ENCODE results near the gene PLEKHG7. TPM values are rescaled to one million over a fixed set of nuclear protein-coding genes. Genes with fewer than 3 reads are reported as not detected.

The PLEKHG7 gene
- polyA plus RNA-seq, 3 donors from 2014 or later, result not detected

- Mint-ChIP-seq H3K9me3 (peaks cover 0 to 10% (median 3%) of the 10 kb centered on the region in 6 donors), H3K4me3 (no peak overlapping the region), H3K4me1 (no peaks in the 10 kb centered on the region), H3K36me3 (peaks cover 0 to 3% (median 3%) of the 10 kb centered on the region in 3 donors), H3K27ac (no peak overlapping the region), H3K27me3 (ENCODE audit: low read depth in 3 of 3) (peaks cover 0 to 8% (median 4%) of the 10 kb centered on the region in 3 donors)
- no peak for DNase-seq
Measured at GRCh38 chr12:92722897-92723296, 20.1 kb downstream of the PLEKHG7 start.

DNA sequence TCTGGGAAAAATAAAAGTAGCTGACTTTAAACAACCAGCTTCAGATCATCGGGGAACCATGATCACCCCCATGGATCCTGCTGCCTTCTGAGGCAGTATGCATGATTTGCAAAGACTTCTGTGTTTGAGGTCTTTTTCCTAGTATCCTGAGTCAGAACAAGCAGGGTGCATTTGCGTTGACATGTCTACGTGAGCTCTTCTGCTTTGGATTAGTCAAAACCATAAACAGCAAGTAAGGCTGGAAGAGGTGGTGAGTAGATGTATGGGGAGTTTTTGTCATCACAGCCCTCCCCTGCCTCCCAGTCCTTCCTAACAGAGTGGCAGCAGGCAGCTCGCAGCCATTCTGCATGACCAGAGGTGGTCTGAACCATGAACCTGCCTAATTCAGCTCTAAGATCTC lies 24.1 kb downstream of the PLEKHG7 start:
- no peaks in the 10 kb centered on the region for H3K4me1 Mint-ChIP-seq
- no peak for DNase-seq
- H3K27ac Mint-ChIP-seq, result no peak overlapping the region
- peaks cover 0 to 3% (median 3%) of the 10 kb centered on the region in 3 donors for H3K36me3 Mint-ChIP-seq
- H3K27me3 Mint-ChIP-seq (ENCODE audit: low read depth in 3 of 3), result peaks cover 0 to 8% (median 2%) of the 10 kb centered on the region in 3 donors
- H3K4me3 Mint-ChIP-seq, result no peak overlapping the region
- H3K9me3 Mint-ChIP-seq, result peaks cover 0 to 10% (median 3%) of the 10 kb centered on the region in 6 donors

GRCh38 chr12:92729773-92730305 lies 27.1 kb downstream of the PLEKHG7 start:
- no peak overlapping the region for H3K27ac Mint-ChIP-seq
- peaks cover 0 to 2% (median 0%) of the 10 kb centered on the region in 6 donors for H3K9me3 Mint-ChIP-seq
- H3K27me3 Mint-ChIP-seq (ENCODE audit: low read depth in 3 of 3), result peaks cover 0 to 11% (median 3%) of the 10 kb centered on the region in 3 donors
- H3K4me3 Mint-ChIP-seq, result no peak overlapping the region
- no peaks in the 10 kb centered on the region for H3K36me3 Mint-ChIP-seq
- DNase-seq, result no peak
- H3K4me1 Mint-ChIP-seq, result no peaks in the 10 kb centered on the region

GRCh38 chr12:92730758-92731157 lies 28.0 kb downstream of the PLEKHG7 start:
- no peaks in the 10 kb centered on the region for H3K9me3 Mint-ChIP-seq

GRCh38 chr12:92732216-92732615 lies 29.4 kb downstream of the PLEKHG7 start:
- H3K36me3 Mint-ChIP-seq, result no peaks in the 10 kb centered on the region
- H3K9me3 Mint-ChIP-seq, result no peaks in the 10 kb centered on the region
- peaks cover 3 to 7% (median 4%) of the 10 kb centered on the region in 3 donors for H3K27me3 Mint-ChIP-seq (ENCODE audit: low read depth in 3 of 3)
- H3K4me3 Mint-ChIP-seq, result no peak overlapping the region
- no peak for DNase-seq
- H3K27ac Mint-ChIP-seq, result no peak overlapping the region
- H3K4me1 Mint-ChIP-seq, result no peaks in the 10 kb centered on the region

More at GRCh38 chr12:92730758-92731157, 28.0 kb downstream of the PLEKHG7 start:
- no peak overlapping the region for H3K27ac Mint-ChIP-seq
- peaks cover 0 to 7% (median 3%) of the 10 kb centered on the region in 3 donors for H3K27me3 Mint-ChIP-seq (ENCODE audit: low read depth in 3 of 3)
- H3K4me3 Mint-ChIP-seq, result no peak overlapping the region
- no peak for DNase-seq
- no peaks in the 10 kb centered on the region for H3K36me3 Mint-ChIP-seq
- no peaks in the 10 kb centered on the region for H3K4me1 Mint-ChIP-seq

- no peaks in the 10 kb centered on the region for H3K4me1 Mint-ChIP-seq
- no peaks in the 10 kb centered on the region for H3K36me3 Mint-ChIP-seq
- H3K27me3 Mint-ChIP-seq (ENCODE audit: low read depth in 3 of 3), result peaks cover 3 to 4% (median 3%) of the 10 kb centered on the region in 3 donors
- H3K4me3 Mint-ChIP-seq, result no peak overlapping the region
- no peaks in the 10 kb centered on the region for H3K9me3 Mint-ChIP-seq
- DNase-seq, result no peak
- no peak overlapping the region for H3K27ac Mint-ChIP-seq
Measured at GRCh38 chr12:92732716-92733115, 29.9 kb downstream of the PLEKHG7 start.

GRCh38 chr12:92733181-92733580 lies 30.4 kb downstream of the PLEKHG7 start:
- DNase-seq, result no peak
- Mint-ChIP-seq H3K27me3 (ENCODE audit: low read depth in 3 of 3) (peaks cover 3 to 4% (median 3%) of the 10 kb centered on the region in 3 donors), H3K4me3 (no peak overlapping the region), H3K4me1 (no peaks in the 10 kb centered on the region), H3K27ac (no peak overlapping the region), H3K9me3 (no peaks in the 10 kb centered on the region), H3K36me3 (no peaks in the 10 kb centered on the region)

DNA sequence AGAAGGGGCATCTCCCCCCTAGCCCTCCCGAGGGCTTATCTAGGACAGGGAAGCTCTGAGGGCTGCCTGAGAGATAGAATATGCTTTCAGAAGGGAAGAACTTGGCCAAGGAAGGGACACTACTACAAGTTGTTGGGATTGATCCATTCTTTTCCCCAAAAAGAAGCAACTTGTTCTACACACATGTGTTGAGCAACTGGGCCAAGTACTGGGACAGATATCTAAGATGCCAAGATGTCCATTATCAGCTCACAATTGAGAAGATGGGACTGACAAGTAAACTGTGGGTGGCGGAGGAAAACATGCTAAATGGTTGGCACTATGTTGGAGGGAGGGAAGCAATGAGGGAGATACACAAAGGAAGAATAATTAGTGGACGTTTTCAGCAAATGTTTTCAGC lies 30.9 kb downstream of the PLEKHG7 start:
- DNase-seq, result no peak
- H3K4me3 Mint-ChIP-seq, result no peak overlapping the region
- H3K27me3 Mint-ChIP-seq (ENCODE audit: low read depth in 3 of 3), result peaks cover 3 to 4% (median 3%) of the 10 kb centered on the region in 3 donors
- H3K36me3 Mint-ChIP-seq, result no peaks in the 10 kb centered on the region
- H3K4me1 Mint-ChIP-seq, result no peaks in the 10 kb centered on the region
- no peaks in the 10 kb centered on the region for H3K9me3 Mint-ChIP-seq
- H3K27ac Mint-ChIP-seq, result no peak overlapping the region

DNA sequence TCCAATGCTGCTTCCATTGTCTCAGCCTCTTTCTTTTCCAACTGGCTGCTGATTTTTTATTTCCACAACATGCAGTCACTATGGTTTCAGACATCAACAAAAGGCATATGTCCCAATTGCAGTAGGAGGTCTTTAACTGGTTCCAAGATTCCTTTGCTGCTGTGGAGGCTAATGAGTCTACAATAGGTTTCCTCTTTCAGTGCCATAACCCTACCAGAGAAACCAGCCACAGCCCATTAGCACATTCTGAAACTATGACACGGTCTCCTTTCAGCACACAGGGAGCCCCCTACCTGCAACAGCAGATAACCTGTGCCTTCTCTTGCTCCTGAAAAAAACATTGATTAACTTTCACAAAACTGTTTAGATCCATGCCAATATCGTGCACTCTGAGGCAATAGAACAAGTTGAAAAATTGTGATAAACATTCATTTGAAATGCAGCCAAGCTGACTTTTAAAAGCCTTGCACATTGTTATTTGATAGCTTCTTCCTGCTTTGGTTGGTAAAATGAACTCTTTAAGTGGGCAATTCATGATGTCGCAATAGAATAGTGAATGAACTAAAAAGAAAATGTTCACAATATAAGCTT lies 32.4 kb downstream of the PLEKHG7 start:
- H3K9me3 Mint-ChIP-seq, result no peaks in the 10 kb centered on the region
- H3K4me3 Mint-ChIP-seq, result no peak overlapping the region
- H3K4me1 Mint-ChIP-seq, result no peaks in the 10 kb centered on the region
- H3K27ac Mint-ChIP-seq, result no peak overlapping the region
- no peak for DNase-seq
- H3K36me3 Mint-ChIP-seq, result no peaks in the 10 kb centered on the region
- H3K27me3 Mint-ChIP-seq (ENCODE audit: low read depth in 3 of 3), result peaks cover 3 to 5% (median 4%) of the 10 kb centered on the region in 3 donors

DNA sequence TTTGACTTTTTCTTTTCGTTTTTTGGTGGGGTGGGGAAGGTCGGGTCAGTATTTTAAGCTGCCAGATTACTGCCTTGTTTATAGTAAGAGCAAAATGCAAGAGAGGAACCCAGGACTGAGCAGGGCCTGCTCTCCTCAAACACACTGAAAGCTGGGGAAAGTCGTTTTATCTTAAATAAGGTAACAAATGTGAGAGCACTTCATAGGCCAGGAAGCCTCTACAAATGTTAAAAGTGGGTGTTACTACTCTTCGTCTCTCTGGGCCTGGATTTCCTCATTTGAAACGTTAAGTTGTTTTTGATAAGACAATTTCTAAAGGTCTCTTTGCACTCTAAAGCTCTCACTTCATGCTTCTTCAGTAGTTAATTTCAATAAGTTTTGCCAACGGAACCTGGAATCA lies 33.8 kb downstream of the PLEKHG7 start:
- Mint-ChIP-seq H3K4me3 (no peak overlapping the region), H3K4me1 (no peaks in the 10 kb centered on the region), H3K36me3 (no peaks in the 10 kb centered on the region), H3K9me3 (no peaks in the 10 kb centered on the region), H3K27me3 (ENCODE audit: low read depth in 3 of 3) (peaks cover 3 to 5% (median 3%) of the 10 kb centered on the region in 3 donors), H3K27ac (no peak overlapping the region)
- DNase-seq, result no peak

DNA sequence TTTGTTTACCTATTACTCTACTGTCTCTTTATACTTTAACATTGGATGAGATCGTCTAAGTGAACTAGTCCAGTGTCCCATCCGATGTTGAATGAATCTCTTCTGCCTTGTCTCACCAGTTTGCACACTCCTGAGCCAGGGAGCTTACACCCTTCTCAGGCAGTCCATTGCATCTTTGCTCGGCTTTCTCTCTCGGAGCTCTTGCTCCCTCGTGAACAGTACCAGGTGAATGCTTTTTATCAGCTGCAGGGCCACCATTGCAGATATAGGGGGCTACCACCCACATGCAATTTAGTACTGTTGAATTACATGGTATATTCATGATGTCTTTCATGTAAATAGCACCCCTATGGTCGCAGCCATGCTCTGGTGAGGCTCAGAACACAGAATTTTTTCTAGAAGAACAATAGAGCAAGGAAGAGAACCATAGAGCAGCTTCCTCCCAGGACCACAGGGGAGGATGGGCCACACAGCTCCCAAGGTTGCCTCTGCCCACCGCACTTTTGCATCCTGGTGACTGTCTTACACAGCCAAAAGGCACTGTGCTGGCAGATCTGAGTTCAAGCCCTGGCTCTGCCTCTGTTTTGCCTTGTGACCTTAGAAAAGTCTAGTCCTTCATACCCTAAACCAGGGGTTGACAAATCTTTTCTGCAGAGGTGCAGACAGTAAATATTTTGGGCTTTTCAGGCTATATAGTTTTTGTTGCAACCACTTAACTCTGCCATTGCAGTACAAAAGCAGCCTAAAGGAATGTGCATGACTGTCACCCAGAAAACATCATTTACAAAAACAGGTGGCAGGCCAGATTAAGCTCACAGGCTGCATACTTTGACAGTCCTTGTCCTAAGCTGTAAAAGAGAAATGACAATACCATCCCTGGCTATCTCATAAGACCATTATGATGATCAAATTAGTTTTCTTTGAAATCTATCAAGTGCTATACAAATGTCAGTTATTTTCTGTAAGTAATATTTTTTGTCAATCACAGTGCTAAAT lies 35.4 kb downstream of the PLEKHG7 start:
- DNase-seq, result no peak
- H3K9me3 Mint-ChIP-seq, result no peaks in the 10 kb centered on the region
- H3K4me1 Mint-ChIP-seq, result no peaks in the 10 kb centered on the region
- H3K36me3 Mint-ChIP-seq, result no peaks in the 10 kb centered on the region
- no peak overlapping the region for H3K4me3 Mint-ChIP-seq
- no peak overlapping the region for H3K27ac Mint-ChIP-seq
- peaks cover 0 to 5% (median 4%) of the 10 kb centered on the region in 3 donors for H3K27me3 Mint-ChIP-seq (ENCODE audit: low read depth in 3 of 3)

DNA sequence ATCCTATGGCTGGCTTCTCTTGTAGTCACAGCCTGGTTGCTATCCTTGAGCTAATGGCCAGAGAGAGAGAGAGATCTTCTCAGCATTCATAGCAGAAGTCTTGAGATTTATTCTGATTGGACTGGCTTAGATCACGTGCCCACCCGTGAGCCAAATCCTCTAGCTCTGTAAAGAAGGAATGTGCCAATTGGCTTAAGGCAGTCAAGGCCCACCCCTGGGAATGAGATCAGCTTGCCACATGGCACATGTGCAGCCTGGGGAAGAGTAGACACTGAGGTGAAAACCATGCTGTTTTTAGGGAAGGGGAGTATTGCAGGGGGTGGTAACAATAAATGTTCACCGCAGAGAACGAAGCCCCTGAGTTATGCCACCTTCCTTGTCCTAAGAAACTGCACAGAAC lies 36.3 kb downstream of the PLEKHG7 start:
- no peak for DNase-seq
- Mint-ChIP-seq H3K4me3 (no peak overlapping the region), H3K27ac (no peak overlapping the region), H3K27me3 (ENCODE audit: low read depth in 3 of 3) (peaks cover 2 to 5% (median 4%) of the 10 kb centered on the region in 3 donors), H3K4me1 (no peaks in the 10 kb centered on the region), H3K36me3 (no peaks in the 10 kb centered on the region), H3K9me3 (no peaks in the 10 kb centered on the region)

GRCh38 chr12:92740411-92740810 lies 37.6 kb downstream of the PLEKHG7 start:
- Mint-ChIP-seq H3K4me1 (no peaks in the 10 kb centered on the region), H3K9me3 (no peaks in the 10 kb centered on the region), H3K27me3 (ENCODE audit: low read depth in 3 of 3) (peaks cover 2 to 5% (median 4%) of the 10 kb centered on the region in 3 donors), H3K27ac (no peak overlapping the region), H3K4me3 (no peak overlapping the region), H3K36me3 (no peaks in the 10 kb centered on the region)
- DNase-seq, result no peak

DNA sequence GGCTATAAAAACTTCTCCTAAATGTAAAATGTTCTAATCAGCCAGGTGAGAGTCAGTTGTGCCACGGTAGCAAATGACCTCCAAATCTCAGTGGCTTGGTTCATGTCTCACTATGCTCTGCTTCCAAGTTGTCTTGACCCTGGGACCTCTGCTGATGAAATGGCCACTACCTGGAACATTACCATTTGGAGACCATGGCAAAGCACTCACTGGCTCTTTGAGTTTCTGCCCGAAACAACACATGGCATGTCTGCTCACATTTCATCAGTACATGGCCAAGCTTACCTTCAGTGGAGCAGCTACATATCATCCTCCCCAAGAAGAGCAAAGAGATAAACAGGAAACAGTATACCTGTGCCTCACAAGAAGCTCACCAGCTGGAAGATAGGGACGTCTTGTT lies 40.2 kb downstream of the PLEKHG7 start:
- Mint-ChIP-seq H3K36me3 (no peaks in the 10 kb centered on the region), H3K4me3 (no peak overlapping the region), H3K27me3 (ENCODE audit: low read depth in 3 of 3) (peaks cover 2 to 6% (median 2%) of the 10 kb centered on the region in 3 donors), H3K4me1 (no peaks in the 10 kb centered on the region), H3K9me3 (no peaks in the 10 kb centered on the region), H3K27ac (no peak overlapping the region)
- DNase-seq, result no peak
